ENCODE results near the gene RSF1.

- TF ChIP-seq CTCF (IDR thresholded peaks at IDR 0.05) (no peak), EZH2 (IDR thresholded peaks at IDR 0.05; ENCODE audit: borderline replicate concordance, insufficient read depth, low read depth, low read length, poor library complexity, severe bottlenecking) (no peak)
Measured at GRCh38 chr11:77770629-77771028, 49.9 kb downstream of the RSF1 start.

All from B cell (primary cell).